ENCODE measurements around the gene FBXL16.
"Not testable (repeated sequence)": the region's sequence is repeated elsewhere in the genome, so short reads cannot be mapped to it uniquely, and the experiment has no call there.

The FBXL16 gene

GRCh38 chr16:702341-702740 lies 3.3 kb downstream of the FBXL16 start:
- Histone ChIP-seq H3K9ac (ENCODE audit: low read length) (no peak overlapping the region), H3K9me3 (ENCODE audit: control insufficient read depth, low read depth, low read length) (no peaks in the 10 kb centered on the region), H3K4me3 (ENCODE audit: low read length) (no peak overlapping the region), H3K4me1 (ENCODE audit: control insufficient read depth, low read depth, low read length) (no peaks in the 10 kb centered on the region), H3K36me3 (ENCODE audit: control insufficient read depth, low read depth, low read length) (no peaks in the 10 kb centered on the region), H3K27ac (ENCODE audit: low read length) (no peak overlapping the region), H3K27me3 (ENCODE audit: control insufficient read depth, insufficient read depth, low read length) (peaks cover 94% of the 10 kb centered on the region)

- no peak overlapping the region for H3K27ac ChIP-seq (ENCODE audit: low read length)
- no peaks in the 10 kb centered on the region for H3K36me3 ChIP-seq (ENCODE audit: control insufficient read depth, low read depth, low read length)
- H3K4me1 ChIP-seq (ENCODE audit: control insufficient read depth, low read depth, low read length): no peaks in the 10 kb centered on the region
- H3K27me3 ChIP-seq (ENCODE audit: control insufficient read depth, insufficient read depth, low read length): peaks cover 91% of the 10 kb centered on the region
- H3K9me3 ChIP-seq (ENCODE audit: control insufficient read depth, low read depth, low read length): no peaks in the 10 kb centered on the region
- H3K9ac ChIP-seq (ENCODE audit: low read length): no peak overlapping the region
- H3K4me3 ChIP-seq (ENCODE audit: low read length): no peak overlapping the region
Observed at GRCh38 chr16:700684-701584, 4.7 kb downstream of the FBXL16 start.

- Histone ChIP-seq H3K27me3 (ENCODE audit: control insufficient read depth, insufficient read depth, low read length) (peaks cover 96% of the 10 kb centered on the region), H3K9me3 (ENCODE audit: control insufficient read depth, low read depth, low read length) (no peaks in the 10 kb centered on the region), H3K27ac (ENCODE audit: low read length) (no peak overlapping the region), H3K4me1 (ENCODE audit: control insufficient read depth, low read depth, low read length) (no peaks in the 10 kb centered on the region), H3K36me3 (ENCODE audit: control insufficient read depth, low read depth, low read length) (no peaks in the 10 kb centered on the region), H3K4me3 (ENCODE audit: low read length) (no peak overlapping the region), H3K9ac (ENCODE audit: low read length) (no peak overlapping the region)
Observed at GRCh38 chr16:698911-699671, 6.5 kb downstream of the FBXL16 start.

- H3K9me3 ChIP-seq (ENCODE audit: control insufficient read depth, low read depth, low read length): no peaks in the 10 kb centered on the region
- no peaks in the 10 kb centered on the region for H3K4me1 ChIP-seq (ENCODE audit: control insufficient read depth, low read depth, low read length)
- H3K9ac ChIP-seq (ENCODE audit: low read length): no peak overlapping the region
- no peaks in the 10 kb centered on the region for H3K36me3 ChIP-seq (ENCODE audit: control insufficient read depth, low read depth, low read length)
- H3K27me3 ChIP-seq (ENCODE audit: control insufficient read depth, insufficient read depth, low read length): peaks cover 94% of the 10 kb centered on the region
- no peak overlapping the region for H3K27ac ChIP-seq (ENCODE audit: low read length)
- peak overlapping the region; percentile 68 for H3K4me3 ChIP-seq (ENCODE audit: low read length)
Observed at GRCh38 chr16:695355-696089, 10.1 kb downstream of the FBXL16 start.

GRCh38 chr16:694863-695354 lies 10.7 kb downstream of the FBXL16 start:
- H3K27ac ChIP-seq (ENCODE audit: low read length): no peak overlapping the region
- no peaks in the 10 kb centered on the region for H3K9me3 ChIP-seq (ENCODE audit: control insufficient read depth, low read depth, low read length)
- H3K27me3 ChIP-seq (ENCODE audit: control insufficient read depth, insufficient read depth, low read length): peaks cover 88% of the 10 kb centered on the region
- H3K36me3 ChIP-seq (ENCODE audit: control insufficient read depth, low read depth, low read length): no peaks in the 10 kb centered on the region
- peak overlapping the region; percentile 51 for H3K4me3 ChIP-seq (ENCODE audit: low read length)
- H3K9ac ChIP-seq (ENCODE audit: low read length): no peak overlapping the region
- H3K4me1 ChIP-seq (ENCODE audit: control insufficient read depth, low read depth, low read length): no peaks in the 10 kb centered on the region

GRCh38 chr16:694187-694862 lies 11.3 kb downstream of the FBXL16 start:
- peak overlapping the region; percentile 51 for H3K4me3 ChIP-seq (ENCODE audit: low read length)
- H3K36me3 ChIP-seq (ENCODE audit: control insufficient read depth, low read depth, low read length): no peaks in the 10 kb centered on the region
- no peaks in the 10 kb centered on the region for H3K9me3 ChIP-seq (ENCODE audit: control insufficient read depth, low read depth, low read length)
- peaks cover 82% of the 10 kb centered on the region for H3K27me3 ChIP-seq (ENCODE audit: control insufficient read depth, insufficient read depth, low read length)
- no peaks in the 10 kb centered on the region for H3K4me1 ChIP-seq (ENCODE audit: control insufficient read depth, low read depth, low read length)
- H3K9ac ChIP-seq (ENCODE audit: low read length): no peak overlapping the region
- H3K27ac ChIP-seq (ENCODE audit: low read length): no peak overlapping the region

GRCh38 chr16:693766-694165 lies 11.8 kb downstream of the FBXL16 start:
- no peak overlapping the region for H3K9ac ChIP-seq (ENCODE audit: low read length)
- peak overlapping the region; percentile 51 for H3K4me3 ChIP-seq (ENCODE audit: low read length)
- H3K27me3 ChIP-seq (ENCODE audit: control insufficient read depth, insufficient read depth, low read length): peaks cover 77% of the 10 kb centered on the region
- no peaks in the 10 kb centered on the region for H3K9me3 ChIP-seq (ENCODE audit: control insufficient read depth, low read depth, low read length)
- no peaks in the 10 kb centered on the region for H3K36me3 ChIP-seq (ENCODE audit: control insufficient read depth, low read depth, low read length)
- H3K4me1 ChIP-seq (ENCODE audit: control insufficient read depth, low read depth, low read length): no peaks in the 10 kb centered on the region
- no peak overlapping the region for H3K27ac ChIP-seq (ENCODE audit: low read length)

- Histone ChIP-seq H3K4me3 (ENCODE audit: low read length) (peak overlapping the region; percentile 51), H3K4me1 (ENCODE audit: control insufficient read depth, low read depth, low read length) (no peaks in the 10 kb centered on the region), H3K9me3 (ENCODE audit: control insufficient read depth, low read depth, low read length) (no peaks in the 10 kb centered on the region), H3K27me3 (ENCODE audit: control insufficient read depth, insufficient read depth, low read length) (peaks cover 73% of the 10 kb centered on the region), H3K27ac (ENCODE audit: low read length) (no peak overlapping the region), H3K9ac (ENCODE audit: low read length) (no peak overlapping the region), H3K36me3 (ENCODE audit: control insufficient read depth, low read depth, low read length) (no peaks in the 10 kb centered on the region)
Observed at GRCh38 chr16:693364-693763, 12.2 kb downstream of the FBXL16 start.

- Histone ChIP-seq H3K4me1 (ENCODE audit: control insufficient read depth, low read depth, low read length) (no peaks in the 10 kb centered on the region), H3K9me3 (ENCODE audit: control insufficient read depth, low read depth, low read length) (no peaks in the 10 kb centered on the region), H3K27ac (ENCODE audit: low read length) (no peak overlapping the region), H3K27me3 (ENCODE audit: control insufficient read depth, insufficient read depth, low read length) (peaks cover 64% of the 10 kb centered on the region), H3K9ac (ENCODE audit: low read length) (no peak overlapping the region), H3K4me3 (ENCODE audit: low read length) (no peak overlapping the region), H3K36me3 (ENCODE audit: control insufficient read depth, low read depth, low read length) (no peaks in the 10 kb centered on the region)
Observed at GRCh38 chr16:692356-693108, 13.1 kb downstream of the FBXL16 start.

GRCh38 chr16:691242-691641 lies 14.4 kb downstream of the FBXL16 start:
- H3K27me3 ChIP-seq (ENCODE audit: control insufficient read depth, insufficient read depth, low read length): peaks cover 55% of the 10 kb centered on the region
- not testable (repeated sequence) for H3K4me3 ChIP-seq (ENCODE audit: low read length); H3K4me1 ChIP-seq (ENCODE audit: control insufficient read depth, low read depth, low read length)

More at GRCh38 chr16:691242-691641, 14.4 kb downstream of the FBXL16 start:
- H3K27ac ChIP-seq (ENCODE audit: low read length); H3K9me3 ChIP-seq (ENCODE audit: control insufficient read depth, low read depth, low read length); H3K36me3 ChIP-seq (ENCODE audit: control insufficient read depth, low read depth, low read length); H3K9ac ChIP-seq (ENCODE audit: low read length): not testable (repeated sequence)

All from iPS-18a (cell line).